ENCODE measurements around the gene MARK4. TPM values are rescaled to one million over a fixed set of nuclear protein-coding genes. Genes with fewer than 3 reads are reported as not detected.

Gene MARK4
- total RNA-seq, 1 experiment from 2014 or later, result 58.5 TPM

- H3K4me1 Mint-ChIP-seq, result peaks cover 2% of the 10 kb centered on the region; the same call in 1 of the 2 replicates
- ATAC-seq, result no peak
- POLR2A ChIA-PET, result no interaction called here
- no peaks in the 10 kb centered on the region for H3K36me3 Mint-ChIP-seq
- H3K9me3 Mint-ChIP-seq, result no peaks in the 10 kb centered on the region
- CTCF ChIA-PET, result interaction anchor here (2.8 kb wide), 1 partner anchor 136 kb away, joined by 33 read pairs; no protein-coding TSS in a partner anchor
- no peak for TF ChIP-seq GTF2I (CRISPR knock-in tag; conservative IDR thresholded peaks at IDR 0.05)
- TF ChIP-seq OVOL2 (CRISPR knock-in tag; IDR thresholded peaks at IDR 0.05; ENCODE audit: borderline replicate concordance), result no peak
- no peak for TF ChIP-seq E2F4 (CRISPR knock-in tag; IDR thresholded peaks at IDR 0.05; ENCODE audit: borderline replicate concordance, low read depth)
- no peak for TF ChIP-seq MLX (CRISPR knock-in tag; IDR thresholded peaks at IDR 0.05)
- no peak for TF ChIP-seq IRF2 (CRISPR knock-in tag; IDR thresholded peaks at IDR 0.05; ENCODE audit: borderline replicate concordance, low read depth)
- TF ChIP-seq E2F1 (CRISPR knock-in tag; IDR thresholded peaks at IDR 0.05), result no peak
- no peak for TF ChIP-seq AFF4 (CRISPR knock-in tag; IDR thresholded peaks at IDR 0.05; ENCODE audit: borderline replicate concordance)
- TF ChIP-seq FOXJ3 (CRISPR knock-in tag; IDR thresholded peaks at IDR 0.05; ENCODE audit: borderline replicate concordance), result no peak
- no peak for TF ChIP-seq MXD4 (CRISPR knock-in tag; IDR thresholded peaks at IDR 0.05; ENCODE audit: borderline replicate concordance)
- TF ChIP-seq ZSCAN18 (CRISPR knock-in tag; IDR thresholded peaks at IDR 0.05), result no peak
- peaks cover 20% of the 10 kb centered on the region for H3K27me3 Mint-ChIP-seq (ENCODE audit: low read depth)
- no peak for DNase-seq (ENCODE audit: low spot score)
- H3K4me3 Mint-ChIP-seq, result no peak overlapping the region
- peak overlapping the region; percentile 17; the same call in 1 of the 2 replicates for H3K27ac Mint-ChIP-seq
Measured at GRCh38 chr19:45336696-45337251, 85.7 kb downstream of the MARK4 start.

- POLR2A ChIA-PET, result no interaction called here
- Mint-ChIP-seq H3K27ac (no peak overlapping the region), H3K4me1 (peaks cover 2% of the 10 kb centered on the region; the same call in 1 of the 2 replicates), H3K9me3 (no peaks in the 10 kb centered on the region), H3K4me3 (no peak overlapping the region; the same call in 1 of the 2 replicates), H3K27me3 (ENCODE audit: low read depth) (peaks cover 15% of the 10 kb centered on the region), H3K36me3 (no peaks in the 10 kb centered on the region)
- CTCF ChIA-PET, result interaction anchor here (0.7 to 2.4 kb wide), 7 partner anchors 91 to 280 kb away, joined by 3 to 12 read pairs (median 4); partner anchors contain the start of genes BLOC1S3 and TRAPPC6A
- DNase-seq (ENCODE audit: low spot score) (no peak), ATAC-seq (no peak)
- TF ChIP-seq ZNF396 (CRISPR knock-in tag; IDR thresholded peaks at IDR 0.05; ENCODE audit: borderline replicate concordance), result no peak
- no peak for TF ChIP-seq ATF6 (CRISPR knock-in tag; IDR thresholded peaks at IDR 0.05)
- no peak for TF ChIP-seq CDX4 (CRISPR knock-in tag; IDR thresholded peaks at IDR 0.05; ENCODE audit: borderline replicate concordance)
- TF ChIP-seq SMAD3 (CRISPR knock-in tag; IDR thresholded peaks at IDR 0.05; ENCODE audit: borderline replicate concordance), result no peak
- no peak for TF ChIP-seq ZSCAN18 (CRISPR knock-in tag; IDR thresholded peaks at IDR 0.05)
- no peak for TF ChIP-seq AFF4 (CRISPR knock-in tag; IDR thresholded peaks at IDR 0.05; ENCODE audit: borderline replicate concordance)
- no peak for TF ChIP-seq FOXK1 (CRISPR knock-in tag; IDR thresholded peaks at IDR 0.05)
- TF ChIP-seq CBFB (CRISPR knock-in tag; IDR thresholded peaks at IDR 0.05; ENCODE audit: low read depth), result no peak
Measured at GRCh38 chr19:45339629-45340028, 88.6 kb downstream of the MARK4 start.
